Pulmonary artery endothelial cell (primary cell): ENCODE results near the gene PACRG. TPM values are rescaled to one million over a fixed set of nuclear protein-coding genes. Genes with fewer than 3 reads are reported as not detected.
"Not testable (repeated sequence)": the region's sequence is repeated elsewhere in the genome, so short reads cannot be mapped to it uniquely, and the experiment has no call there.

ENCODE experiments used
- DNase-seq: peaks from one replicate; pipeline ENCODE4 v3.0.0-alpha.2; 2011; ENCODE audit warnings: low read depth, low spot score
- total RNA-seq: library from RNA; depleted of rRNA; stranded (reverse); fragments of >200 nt; gene quantifications from 2 replicates; pipeline ENCODE4 v1.2.3, GENCODE V29; 2014

Gene PACRG
- total RNA-seq, 1 donor from 2014 or later = not detected

DNA sequence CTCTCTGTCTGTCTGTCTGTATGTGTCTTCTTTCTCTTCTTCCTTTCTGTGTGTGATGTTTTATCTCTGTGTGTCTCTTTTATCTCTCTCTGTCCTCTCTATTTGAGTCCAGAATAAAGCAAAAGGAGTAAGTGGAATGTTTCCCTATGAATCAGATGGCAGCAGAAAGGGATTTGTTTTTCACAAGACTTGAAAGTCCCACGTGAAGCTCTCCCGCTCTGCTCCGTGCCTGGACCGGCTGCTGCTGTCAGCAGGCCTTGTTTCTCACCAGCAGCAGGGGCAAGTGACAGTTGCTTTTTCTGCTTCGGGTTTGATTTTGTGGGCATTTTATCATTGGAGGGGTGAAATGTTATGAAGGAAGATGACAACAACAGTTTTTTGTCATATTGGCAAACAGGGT lies 212.7 kb downstream of the PACRG start:
- DNase-seq = no peak

DNA sequence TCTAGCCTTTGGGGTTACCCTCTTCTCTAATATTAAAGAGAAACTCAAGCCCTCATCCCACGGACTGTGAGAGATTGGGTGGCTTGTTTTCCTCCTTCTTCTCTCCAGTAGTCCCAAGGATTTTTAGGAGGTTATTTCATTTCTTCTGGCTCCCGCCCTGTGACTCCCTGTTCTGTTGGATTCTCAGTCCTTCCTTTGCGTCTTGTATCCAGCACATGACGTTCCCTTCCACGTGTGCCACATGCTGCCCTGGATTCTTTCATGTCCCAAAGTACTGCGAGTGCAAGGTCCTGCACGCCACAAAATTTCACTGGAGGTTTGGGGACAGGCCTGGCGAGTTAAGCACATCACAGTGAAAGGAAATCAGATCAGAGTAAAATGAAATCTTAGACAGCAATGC lies 213.4 kb downstream of the PACRG start:
- no peak for DNase-seq

DNA sequence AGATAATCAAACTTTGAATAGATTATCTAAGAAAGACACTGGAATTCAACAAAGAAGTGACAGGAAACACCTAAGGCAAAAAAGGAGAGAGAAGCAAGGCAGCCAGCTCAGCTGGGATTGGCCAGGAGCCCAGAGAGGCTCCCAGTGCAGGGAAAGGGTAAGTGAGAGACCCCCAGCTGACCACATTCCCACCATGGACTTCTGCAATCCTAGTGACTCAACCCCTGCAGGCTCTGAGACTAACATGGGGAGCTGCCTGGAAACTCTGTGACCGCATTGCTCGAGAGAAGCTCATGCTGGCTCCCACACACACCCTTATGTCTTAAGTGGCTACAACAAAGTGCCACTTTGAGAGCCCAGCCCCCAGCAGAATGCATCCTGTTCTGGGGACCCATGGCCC lies 215.1 kb downstream of the PACRG start:
- no peak for DNase-seq

DNA sequence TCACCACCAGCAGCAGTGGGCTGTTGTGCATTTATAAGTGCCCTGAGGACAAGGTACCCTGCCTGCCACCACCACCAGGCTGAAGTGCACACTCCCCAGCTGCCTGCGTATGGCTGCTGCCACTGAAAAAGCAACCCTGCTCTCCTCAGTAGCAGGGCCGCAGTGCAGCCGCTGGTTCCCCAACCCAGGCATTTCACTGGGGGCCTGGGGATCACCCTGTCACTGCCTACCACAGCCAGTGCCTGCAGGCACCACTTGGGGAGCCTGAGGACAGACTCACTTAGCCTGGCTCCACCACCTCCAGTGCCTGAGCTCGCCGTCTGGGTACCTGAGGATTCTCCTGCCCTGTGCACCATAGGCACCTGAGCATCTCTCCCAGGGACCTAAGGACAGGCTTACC lies 215.6 kb downstream of the PACRG start:
- DNase-seq = no peak

DNA sequence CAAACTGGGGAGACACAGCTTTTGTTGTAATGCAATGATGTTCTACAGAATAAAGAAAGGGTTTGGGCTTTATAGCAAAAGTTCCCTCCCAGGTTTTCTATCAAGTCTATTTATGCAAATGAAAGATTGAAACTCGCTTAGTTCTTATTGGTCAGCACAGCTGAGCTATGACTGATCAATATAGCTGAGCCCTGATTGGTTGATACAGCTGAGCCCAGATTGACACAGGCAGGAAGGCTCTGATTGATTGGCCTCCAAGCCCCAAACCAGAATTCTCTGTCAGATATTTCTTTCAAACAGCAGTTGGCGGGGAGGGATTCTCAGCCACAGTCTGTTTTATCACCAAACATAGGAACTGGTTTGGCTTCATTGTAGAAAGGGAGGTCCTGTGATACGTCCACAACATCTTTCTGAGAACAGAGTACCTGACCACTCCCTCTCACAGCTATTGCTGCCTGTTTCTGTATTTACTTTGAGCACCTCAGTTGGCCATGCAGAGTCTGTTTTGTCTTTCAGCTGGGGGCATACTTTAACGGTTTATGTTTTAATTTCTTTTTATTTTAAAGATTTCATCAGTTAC lies 223.5 kb downstream of the PACRG start:
- no peak for DNase-seq

DNA sequence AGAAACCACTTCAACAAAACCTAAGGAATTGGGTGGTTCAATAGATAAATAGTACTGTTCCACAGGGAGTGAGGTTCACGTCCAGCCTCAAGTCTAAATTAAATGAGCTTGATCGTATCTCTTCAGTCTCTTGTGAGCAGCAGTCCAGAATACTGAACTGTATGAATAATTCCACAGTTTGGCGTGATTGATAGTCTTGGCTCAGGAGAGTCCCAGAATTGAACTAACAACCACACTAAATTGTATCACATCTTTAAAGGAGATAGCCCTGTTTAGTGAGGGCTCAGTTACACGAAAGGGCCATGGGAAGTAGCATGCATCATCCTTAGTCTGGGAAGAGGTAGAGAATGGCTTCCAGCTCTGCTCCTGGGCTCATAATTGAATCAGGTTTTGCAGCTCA lies 224.6 kb downstream of the PACRG start:
- no peak for DNase-seq

DNA sequence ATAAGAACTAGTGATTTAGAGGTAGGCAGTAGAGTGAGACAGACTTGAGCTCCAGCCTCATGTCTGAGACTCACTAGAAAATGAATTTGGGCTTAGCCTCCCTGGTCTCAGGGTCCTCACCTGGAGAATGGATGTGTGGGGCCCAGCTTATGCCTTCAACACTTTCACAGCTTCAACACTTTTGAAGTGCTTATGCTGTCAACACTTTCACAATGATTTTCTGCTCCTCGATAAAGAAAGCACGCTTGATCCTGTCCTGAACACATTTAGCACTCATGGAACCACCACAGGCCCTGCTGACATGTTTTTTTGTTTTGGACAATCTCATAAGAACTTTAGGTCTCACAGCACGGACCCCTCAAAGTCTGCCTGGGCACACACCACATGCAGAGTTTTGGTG lies 229.3 kb downstream of the PACRG start:
- no peak for DNase-seq

DNA sequence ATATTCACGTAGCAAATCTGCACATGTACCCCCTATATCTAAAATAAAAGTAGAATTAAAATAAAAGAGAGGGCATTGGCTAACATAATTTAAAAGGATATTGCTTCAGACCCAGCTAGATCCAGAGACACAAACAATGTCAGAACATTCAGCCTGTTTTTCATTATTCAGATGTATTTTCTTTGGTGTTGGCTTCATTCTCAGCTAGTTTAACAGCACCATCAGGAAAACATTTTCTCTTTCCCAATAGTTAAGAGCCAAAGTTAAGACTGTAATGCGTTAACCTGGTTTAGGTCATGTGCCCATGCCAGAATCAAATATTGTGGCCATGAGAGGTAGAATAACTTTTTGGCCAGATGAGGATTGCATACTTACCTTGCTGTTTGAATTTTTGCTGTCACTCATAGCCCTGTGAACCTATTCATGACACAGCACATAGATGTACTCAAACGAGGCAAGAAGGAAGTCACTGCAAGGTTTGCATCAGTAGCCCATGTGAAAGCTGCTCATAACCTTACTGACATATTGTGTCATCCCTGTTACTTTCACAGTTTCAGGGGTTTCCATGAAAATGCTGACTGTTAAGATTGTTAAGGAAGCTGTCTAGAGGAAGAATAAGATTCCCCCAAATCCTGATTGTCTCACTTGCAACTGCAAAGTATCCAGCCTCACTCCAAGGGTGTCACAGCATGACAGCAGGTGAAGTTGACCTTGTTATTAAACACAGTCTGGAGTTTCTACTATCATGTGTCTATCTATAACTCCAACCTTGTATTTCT lies 233.1 kb downstream of the PACRG start:
- DNase-seq = no peak

DNA sequence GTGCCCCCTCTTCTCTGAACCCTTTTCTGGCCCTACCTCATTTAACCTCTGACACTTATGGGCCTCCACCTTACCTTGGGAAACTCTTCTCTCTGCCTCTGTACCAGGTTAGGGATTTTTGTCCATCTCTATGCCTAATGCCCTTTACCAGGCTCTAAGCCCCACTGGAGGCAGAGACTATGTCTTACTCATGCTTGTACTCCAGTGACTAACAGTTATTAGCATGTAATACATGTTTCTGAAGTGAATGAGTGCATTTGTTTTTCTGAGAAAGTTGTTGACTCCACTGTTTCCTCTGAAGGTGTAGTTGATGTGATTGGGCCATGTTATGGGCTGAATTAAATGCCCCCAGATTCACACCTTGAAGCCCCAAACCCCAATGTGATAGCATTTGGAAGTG lies 234.3 kb downstream of the PACRG start:
- DNase-seq = no peak

DNA sequence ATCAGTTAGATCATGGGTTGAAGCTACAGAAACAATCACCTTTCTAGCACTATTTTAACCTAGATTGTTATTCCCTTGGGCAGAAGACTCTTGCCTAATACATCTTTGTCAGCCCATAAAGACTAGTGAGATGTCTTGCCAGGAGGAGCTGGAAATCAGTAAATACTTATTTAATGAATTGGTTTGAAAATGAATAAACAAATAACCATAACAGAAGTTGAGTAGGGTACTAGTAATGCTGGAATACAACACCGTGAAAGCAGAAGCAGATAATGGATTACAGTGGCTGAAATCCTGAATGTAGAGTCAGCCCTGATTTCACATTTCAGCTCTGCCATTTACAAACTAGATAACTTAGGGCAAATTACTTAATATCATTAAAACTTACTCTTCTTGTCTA lies 236.1 kb downstream of the PACRG start:
- DNase-seq = no peak

DNA sequence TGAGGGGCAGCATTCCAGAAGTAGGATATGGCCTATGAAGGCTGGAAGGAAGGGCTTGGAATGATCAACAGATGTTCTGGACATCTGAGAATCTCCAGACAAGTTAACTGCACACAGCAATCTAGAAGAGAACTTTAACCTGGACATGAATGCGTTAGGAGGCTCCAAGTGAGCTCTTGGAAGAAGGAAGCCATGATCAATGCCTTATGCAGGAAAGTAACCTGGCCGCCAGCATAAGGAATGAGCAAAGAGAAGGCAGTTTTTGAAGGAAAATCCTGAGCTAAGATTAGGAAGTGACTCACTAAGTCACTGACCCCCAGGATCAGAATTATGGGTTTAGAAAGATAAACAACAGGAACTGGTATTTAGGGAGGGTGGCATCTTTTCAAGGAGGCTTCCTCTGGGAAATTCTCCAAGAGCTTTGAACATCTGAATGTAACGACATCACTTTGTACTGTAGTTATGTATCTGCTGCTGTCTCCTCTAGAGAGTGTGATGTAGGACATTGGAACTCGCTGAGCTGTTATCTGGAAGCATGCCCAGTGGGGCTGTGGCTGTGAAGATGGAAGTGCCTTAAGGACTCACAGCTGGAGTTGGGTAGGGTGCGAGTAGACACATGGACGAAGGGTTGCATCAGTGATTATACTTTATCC lies 236.8 kb downstream of the PACRG start:
- no peak for DNase-seq

DNA sequence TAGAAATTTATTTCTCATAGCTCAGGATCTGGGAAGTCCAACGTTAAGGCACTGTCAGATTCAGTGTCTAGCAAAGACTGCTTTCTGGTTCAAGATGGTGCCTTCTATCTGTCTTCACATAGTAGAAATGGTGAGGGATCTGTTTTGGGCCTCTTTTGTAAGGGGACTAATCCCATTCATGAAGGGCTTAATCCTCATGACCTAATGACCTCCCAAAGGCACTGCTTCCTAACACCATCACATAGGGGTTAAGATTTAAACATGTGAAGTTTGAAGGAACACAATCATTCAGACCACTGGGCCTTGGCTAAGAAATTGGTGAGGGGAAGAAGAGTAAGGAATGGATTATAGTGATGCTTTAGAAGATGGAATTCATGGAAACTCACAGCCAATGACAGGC lies 237.6 kb downstream of the PACRG start:
- DNase-seq = no peak

DNA sequence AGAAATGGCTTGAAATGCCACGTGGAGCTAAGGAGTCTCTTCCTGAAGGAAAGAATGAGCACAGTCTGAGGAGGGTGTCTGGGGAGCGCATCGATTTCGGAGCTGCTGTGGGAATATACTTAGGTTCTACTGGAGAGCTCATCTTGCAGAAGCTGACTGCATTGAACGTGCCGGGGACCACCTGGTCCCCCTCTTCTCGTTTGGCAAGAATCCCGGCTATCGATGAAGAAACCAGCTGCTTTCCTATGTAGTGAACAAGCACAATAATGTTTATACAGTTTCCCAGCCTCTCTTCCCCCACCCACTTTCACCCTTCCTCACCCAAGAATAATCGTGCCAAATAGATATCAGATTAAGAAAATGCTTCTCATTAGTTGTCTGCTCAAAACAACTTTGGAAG lies 242.5 kb downstream of the PACRG start:
- no peak for DNase-seq

DNA sequence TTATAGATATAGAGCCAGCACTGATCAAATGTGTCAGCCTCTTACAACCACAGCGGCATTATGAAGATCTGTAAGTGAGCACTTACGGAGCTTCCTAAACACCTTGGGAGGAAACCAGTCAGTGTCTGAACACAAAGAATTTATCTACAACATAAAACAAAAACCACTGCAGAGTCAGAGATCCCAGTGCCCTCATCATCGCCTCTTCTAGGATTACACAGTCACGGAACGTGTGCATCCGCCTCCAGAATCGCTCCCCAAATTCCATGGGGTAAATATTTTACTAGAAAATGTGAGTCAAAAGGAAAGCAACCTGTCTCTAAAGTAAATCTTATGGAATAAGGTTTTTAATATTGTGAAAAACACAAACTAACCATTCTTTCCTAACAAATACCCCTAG lies 243.6 kb downstream of the PACRG start:
- DNase-seq = no peak

DNA sequence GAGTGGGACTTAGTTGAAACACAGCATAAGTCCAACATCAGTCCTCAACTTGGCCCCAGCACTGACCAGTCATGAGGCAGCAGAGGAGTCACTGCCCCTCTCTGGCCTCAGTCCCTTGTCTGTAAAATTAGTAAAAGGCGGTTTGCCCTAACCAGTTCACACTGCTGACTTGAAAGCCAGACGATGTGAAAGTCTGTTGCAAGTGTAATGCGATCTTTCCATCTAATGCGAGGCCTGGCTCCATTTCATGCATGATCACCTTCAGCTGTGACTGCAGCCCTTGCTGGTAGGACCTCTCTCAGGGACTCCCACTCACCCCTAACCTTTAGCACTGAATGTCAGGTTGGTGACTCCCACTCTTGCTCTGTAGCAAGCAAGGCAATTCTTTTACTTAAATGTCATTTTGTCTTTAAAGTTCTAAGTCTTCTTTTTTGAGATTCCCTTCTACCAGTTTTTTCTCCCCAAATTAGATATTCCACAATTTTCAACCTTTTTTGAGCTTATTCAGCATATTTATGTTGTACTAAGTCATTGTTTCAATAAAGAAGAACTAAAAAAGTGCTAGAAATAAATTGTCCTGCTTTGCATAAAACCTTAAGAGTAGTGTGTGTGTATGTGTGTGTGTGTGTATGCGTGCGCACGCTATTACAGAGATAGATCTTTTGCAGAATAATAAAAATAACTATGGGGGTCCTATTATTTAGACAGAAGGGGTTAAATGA lies 245.5 kb downstream of the PACRG start:
- no peak for DNase-seq

DNA sequence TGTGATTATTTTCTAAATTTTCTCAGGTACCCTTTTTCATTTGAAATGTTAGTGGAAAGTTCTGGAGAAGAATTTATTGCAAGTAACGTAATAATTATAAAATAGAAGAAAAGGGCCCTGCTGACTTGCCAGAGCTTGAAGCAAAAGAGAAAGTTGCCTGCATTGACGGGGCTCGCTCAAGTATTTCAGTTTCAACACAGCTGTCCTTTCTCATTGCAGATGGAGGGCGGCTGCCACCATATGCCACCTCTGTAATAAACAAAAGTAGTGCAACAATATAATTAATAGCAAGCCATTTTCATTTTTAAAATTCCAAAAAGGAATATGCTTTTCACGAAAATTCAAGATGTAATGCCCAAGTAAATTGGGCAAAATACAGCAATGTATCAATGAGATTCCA lies 246.2 kb downstream of the PACRG start:
- DNase-seq = no peak

DNA sequence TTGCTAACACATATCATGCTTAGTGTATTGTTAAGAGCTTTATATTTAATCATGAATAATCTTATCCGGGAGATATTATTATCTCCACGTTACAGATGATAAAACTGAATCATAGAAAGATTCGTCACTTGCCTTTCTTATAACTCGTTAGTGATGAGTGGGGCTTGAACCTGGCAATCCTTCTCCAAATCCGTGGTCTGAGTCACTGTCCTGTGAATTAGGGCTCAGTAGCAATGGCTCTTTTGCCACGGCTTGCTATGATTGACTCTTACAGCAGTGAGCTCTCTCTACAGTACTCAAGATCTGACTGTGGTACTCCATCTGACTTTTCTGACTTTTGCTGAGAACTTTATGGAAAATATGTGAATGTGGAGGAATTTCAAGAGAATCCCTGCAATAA lies 246.9 kb downstream of the PACRG start:
- no peak for DNase-seq

DNA sequence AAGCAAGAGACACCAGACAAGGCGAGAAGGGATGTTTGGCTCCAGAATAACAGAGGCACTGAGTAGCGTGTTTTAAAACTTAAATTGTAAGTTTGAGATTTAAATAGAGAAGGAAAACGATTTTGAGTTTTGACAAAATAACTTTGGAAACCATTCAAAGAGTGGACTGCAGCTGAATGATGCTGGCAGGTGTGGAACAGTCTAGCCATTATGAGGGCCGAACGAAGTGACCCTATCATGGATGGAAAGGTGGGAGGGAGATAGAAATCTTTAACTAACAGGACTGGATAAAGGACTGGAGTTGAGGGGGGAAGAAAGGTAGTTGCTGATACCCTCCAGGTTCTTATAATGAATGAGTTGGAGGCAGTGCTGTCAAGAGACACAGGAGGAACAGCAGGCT lies 248.4 kb downstream of the PACRG start:
- DNase-seq = no peak

DNA sequence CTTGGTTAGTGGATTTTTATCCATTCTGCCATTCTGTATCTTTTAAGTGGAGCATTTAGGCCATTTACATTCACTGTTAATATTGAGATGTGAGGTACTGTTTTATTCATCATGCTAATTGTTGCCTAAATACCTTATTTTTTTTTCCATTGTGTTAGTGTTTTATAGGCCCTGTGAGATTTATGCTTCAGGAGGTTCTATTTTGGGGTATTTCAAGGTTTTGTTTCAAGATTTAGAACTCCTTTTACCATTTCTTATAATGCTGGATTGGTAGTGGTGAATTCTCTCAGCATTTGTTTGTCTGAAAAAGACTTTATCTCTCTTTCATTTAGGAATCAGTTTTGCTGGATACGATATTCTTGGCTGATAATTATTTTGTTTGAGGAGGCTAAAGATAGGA lies 255.5 kb downstream of the PACRG start:
- not testable (repeated sequence) for DNase-seq

DNA sequence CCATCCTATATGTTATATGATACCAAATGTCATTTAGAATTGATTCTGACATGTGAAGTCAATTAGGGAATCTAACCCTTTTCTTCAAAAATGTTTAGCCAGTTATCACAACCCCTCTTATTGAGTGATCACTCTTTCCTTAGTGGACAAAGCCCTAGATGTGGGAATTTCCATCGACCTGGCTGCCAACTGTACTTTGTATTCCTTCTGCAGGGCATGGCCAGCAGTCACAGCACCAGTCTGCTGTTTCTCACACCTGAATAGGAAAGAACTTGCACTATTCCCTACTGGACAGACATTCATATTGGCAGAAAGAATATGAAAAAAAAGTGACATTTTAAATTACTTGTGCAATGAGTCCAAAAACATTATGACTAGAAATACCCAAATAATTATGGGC lies 271.0 kb downstream of the PACRG start:
- no peak for DNase-seq

DNA sequence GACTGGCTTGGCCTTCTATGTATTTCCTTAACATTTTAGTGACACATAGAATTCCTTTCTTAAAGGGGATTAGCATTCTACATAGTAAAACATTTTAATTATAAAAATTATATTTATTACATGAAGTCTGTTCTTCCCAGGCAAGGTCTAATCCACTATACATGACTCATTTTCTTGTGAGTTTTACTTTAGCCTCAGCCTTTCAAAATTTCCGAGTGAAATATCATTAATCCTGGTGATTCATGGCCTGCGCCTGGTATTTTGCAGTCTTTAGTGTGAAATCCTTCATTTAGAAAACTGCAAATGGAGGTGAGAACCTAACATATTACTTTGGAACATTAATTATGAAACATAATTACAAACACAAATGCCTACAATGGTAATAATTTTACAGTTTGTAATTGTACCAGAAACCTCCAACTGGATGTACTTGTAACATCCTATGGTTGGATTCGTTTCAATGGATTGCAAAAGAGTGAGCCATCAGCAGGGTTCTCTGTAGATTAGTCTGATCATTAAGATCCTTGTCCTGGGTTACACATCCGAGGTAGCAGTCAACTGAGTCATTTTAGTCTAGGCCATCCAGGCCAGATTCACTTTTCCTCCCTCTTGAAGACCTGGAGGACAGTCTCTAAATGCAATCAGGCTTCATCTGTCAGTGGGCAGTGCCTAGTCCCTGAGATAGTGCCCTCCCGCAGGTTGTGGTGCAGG lies 272.0 kb downstream of the PACRG start:
- no peak for DNase-seq

DNA sequence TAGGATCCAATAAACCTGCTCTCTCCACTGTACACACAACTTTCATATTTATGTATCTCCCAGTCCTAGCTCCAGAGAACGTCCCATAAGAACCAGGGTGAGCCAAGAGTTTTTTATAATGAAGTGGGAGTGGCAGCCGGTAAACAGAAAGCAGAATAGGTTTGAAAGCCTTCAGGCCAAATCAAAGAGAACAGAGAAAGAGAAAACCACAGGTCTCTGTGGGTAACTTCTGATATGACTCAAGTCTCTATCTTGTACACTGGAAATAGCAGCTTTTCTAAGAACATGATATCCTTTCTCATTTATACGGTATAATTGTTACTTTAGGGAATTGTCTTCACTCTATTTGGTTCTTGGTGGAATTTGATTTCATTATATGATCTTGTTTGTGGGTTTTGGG lies 273.6 kb downstream of the PACRG start:
- no peak for DNase-seq
